Panc1 (cell line): ENCODE data around the gene FBXW4.

ENCODE experiments used
- CTCF ChIP-seq: fragments of 450-650 bp; IDR thresholded peaks from 2 replicates; pipeline ENCODE4 v1.5.1; 2017; ENCODE audit warnings: mild to moderate bottlenecking
- POLR2AphosphoS5 ChIP-seq: IDR thresholded peaks from 2 replicates; pipeline ENCODE4 v1.6.1; 2012; ENCODE audit warnings: mild to moderate bottlenecking, low read depth, low read length, moderate library complexity
- REST ChIP-seq, 2 experiments: IDR thresholded peaks; 2 replicates each; pipeline ENCODE4 v1.6.1; 2011 to 2012; ENCODE audit warnings: low read depth in 2 of 2, control low read depth in 1 of 2, low read length in 1 of 2, mild to moderate bottlenecking in 1 of 2, moderate library complexity in 1 of 2; ENCODE audit not compliant: insufficient read depth in 1 of 2
- SIN3A ChIP-seq: IDR thresholded peaks from 2 replicates; pipeline ENCODE4 v1.6.1; 2012; ENCODE audit warnings: low read depth, mild to moderate bottlenecking, low read length, moderate library complexity, borderline replicate concordance; ENCODE audit not compliant: insufficient read depth
- TCF7L2 ChIP-seq: IDR thresholded peaks from 2 replicates; pipeline ENCODE4 v1.6.1; 2011; ENCODE audit warnings: mild to moderate bottlenecking, low read depth, low read length, inconsistent platforms

- no peak for TF ChIP-seq CTCF
- no peak for TF ChIP-seq POLR2AphosphoS5
- TF ChIP-seq REST (IDR thresholded peaks at IDR 0.05; ENCODE audit: insufficient read depth in 1 of 2, low read depth in 2 of 2, low read length in 1 of 2) = no peak
- no peak for TF ChIP-seq SIN3A
- TF ChIP-seq TCF7L2 = no peak
Observed at GRCh38 chr10:101716891-101717659, 22.1 kb upstream of the FBXW4 start.
